NCI-H524 treated with DMSO at 0.1 percent for 48 hours (cell line): Measurements from ENCODE around the gene ZNF516.

Source experiments
- DNase-seq: peaks from one replicate; lab custom pipeline; 2025; lab: John Stamatoyannopoulos, UW

The ZNF516 gene

DNA sequence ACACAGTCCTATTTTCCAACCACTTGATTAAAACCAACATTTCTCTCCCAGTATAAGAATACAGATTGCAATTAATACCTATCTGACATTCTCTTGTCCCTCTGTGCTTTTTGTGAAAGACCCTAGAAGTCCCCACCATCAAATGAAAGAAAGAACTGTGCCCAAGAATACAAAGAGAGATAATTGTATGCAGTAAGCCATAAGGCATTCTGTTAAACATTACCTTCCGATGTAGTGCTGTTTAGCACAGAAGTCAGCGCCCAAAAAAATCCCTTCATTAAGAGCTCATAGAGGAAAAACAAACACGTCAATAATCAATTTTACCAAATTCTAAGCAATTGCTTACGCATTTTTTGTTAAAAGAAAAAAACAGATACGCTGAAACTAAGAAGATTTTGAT, 41.1 kb downstream of the ZNF516 start:
- no peak for DNase-seq

DNA sequence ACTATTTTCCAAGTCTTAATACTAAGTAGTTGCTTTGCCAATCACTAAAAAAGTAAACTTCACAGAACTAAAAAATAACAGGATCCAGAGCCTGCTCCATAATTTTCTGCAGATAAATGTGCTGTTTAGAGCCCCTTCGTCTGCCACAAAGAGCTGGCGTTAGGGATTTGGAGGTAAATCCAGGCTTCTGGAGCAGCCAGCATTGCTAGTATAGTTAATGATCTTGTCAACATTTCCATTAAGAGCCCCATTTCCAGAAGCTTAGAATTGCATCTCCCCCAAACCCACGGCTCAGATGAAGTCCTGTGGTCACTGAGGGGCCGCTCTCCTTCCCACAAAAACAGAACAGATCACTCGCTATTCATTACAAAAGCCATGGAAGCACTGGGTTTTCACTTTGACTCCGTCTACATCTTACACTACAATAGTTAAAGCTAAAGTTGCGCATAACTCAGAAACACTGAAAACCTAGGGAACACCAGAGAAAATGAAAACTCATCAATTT, 41.9 kb downstream of the ZNF516 start:
- no peak for DNase-seq

DNA sequence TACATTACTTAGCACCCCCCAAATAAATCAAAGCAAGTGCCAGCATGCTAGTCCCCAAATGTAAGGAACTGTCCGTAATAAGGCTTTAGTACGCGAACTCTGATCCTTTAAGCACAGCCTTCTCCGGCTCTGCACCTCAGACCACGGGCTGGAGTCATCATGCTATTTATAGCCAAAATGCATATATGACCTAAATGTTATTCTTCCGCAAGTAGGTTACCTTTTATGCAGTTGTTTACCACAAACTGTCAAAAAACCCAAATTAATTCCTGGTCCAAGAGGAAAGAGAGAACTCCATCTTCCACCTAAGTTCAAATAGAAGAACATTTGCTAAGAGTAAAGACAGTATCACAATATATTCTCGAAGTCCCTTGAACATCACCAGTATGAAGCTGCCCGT, 42.7 kb downstream of the ZNF516 start:
- DNase-seq = no peak

DNA sequence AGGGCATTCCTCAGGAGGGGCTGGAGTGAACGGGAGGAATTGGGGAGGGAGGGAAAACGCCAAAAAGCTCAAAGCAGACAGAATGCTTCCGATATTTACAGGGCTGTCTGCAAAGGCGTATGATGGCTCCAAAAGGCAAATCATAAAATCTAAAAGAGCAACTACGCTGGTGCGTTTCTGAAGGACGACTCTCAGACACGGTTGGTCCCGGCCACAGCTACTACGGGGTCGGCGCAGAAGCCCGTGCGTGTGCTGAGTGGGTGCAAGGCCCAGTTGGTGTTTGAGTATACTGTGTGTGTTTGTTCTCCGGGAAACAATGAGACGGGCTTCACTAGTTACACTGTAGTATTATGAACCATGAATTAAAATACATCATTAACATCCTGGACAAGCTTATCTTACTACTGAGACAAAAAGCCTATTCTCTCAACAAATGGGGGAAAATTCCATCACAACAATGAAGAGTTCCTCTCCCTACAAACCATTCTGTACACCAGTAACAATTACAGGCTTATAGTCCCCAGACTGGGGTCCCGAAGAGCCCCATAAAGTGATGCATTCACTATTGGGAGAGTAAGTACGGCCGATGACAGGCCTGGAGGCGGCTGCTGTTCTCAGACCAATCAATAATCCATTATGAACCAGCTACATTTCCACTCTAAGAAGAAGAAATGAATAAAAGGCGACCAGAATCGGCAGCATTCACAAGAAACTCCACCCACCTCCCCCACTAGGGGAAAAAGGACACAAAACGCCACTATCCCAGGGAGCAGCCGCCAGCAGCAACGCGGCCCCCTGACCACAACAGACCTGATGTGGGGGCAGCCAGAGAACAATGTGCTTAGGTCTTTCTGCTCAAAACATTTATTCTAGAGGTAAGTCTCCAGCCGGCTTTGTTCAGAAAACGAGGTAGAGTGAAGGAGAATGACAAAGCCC, 43.4 kb downstream of the ZNF516 start:
- no peak for DNase-seq

DNA sequence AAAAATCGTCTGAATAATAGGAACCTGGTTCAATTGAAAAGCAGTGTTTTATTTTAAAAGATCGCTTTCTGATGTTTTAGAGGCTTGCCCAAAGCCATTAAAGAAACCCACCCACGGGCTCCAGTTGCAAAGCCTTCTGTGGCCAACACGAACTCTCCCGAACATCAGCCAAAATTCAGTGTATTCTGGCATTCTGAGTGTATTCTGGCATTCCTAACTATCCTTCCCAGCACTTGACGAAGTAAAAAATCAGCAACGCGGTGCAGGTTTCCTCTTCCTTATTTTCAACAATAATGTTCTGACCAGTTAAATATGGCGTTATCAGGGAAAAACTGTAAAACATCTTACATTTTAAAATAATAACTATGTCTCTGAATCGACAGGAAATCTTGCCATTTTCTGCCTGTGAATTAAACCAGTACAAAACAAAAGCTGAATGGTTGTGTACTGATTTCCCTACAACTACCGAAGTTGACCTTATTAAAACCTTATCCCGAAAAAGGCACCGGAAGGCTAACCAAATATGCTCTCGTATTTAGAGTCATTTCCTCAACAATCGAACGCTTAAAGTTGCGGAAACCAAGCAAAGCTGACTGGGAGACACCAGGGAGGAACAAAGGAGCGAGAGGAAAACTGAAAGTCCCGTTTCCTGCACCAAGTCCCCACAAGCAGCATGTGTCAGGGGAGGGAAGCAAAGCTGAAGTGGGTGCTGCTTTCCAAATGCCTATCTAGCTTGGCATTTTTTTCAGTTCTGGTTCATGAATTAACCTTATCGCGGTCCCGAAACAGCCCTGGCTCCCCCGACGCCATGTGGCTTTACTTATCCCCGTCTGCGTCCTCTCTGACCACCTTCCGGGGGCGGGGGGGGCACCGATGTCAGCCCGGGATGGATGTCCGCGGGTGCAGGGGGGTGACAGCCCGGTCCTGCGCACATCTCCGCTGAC, 44.3 kb downstream of the ZNF516 start:
- no peak for DNase-seq

DNA sequence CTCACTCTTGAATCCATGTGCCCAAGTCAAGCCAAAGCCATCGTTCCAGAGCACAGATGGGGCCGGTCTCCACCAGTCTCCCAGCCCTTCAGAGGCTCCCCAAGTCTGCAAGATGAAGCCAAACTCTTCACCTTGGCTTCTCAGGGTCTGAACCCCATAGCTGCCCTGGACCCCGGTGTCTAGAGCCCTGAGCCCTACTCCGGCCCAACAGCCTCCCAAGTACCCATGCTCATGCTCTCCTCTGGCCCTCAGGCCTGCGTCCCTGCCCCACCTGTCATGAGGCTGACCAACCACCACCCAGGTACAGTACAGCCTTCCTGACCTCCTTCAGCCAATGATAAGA, 46.0 kb downstream of the ZNF516 start:
- DNase-seq = no peak

DNA sequence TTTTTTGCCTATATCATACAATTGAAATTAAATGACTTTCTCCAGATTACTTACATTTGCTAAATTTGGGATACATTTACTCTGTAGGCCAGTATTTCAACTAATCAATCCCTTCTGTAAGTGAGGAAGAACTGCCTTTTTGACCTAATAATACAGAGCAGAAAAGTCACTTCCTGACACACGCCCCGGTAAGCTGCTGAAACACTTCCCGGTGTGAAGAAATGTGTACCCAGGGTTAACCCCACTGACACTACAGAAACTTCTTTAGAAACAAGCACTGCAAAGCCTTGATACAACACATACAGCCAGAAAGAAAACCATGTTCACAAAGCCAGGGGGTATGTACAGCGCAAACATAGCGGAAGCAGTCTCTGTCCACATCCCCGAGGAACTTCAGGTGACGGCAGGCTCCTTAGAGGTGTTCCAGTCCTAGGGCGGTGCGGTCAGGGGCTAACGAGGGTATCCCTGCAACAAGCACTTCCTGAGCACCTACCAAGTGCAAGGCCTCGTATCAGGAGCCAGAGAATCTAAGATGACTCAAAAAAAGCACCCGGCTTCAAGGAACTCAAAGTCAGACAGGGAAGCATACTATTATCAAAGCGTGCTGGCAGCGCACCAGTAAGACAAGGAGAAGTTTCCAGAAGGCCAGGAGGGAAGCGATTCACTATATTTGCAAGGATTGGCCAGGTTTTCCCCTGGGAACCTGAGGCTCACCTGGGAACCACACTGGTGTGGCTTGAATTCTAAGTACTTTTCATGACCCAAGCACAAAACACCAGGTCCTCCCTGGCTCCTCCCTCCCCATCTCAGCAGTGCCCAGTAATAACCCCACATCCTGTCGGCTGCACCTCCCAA, 46.6 kb downstream of the ZNF516 start:
- DNase-seq = no peak

DNA sequence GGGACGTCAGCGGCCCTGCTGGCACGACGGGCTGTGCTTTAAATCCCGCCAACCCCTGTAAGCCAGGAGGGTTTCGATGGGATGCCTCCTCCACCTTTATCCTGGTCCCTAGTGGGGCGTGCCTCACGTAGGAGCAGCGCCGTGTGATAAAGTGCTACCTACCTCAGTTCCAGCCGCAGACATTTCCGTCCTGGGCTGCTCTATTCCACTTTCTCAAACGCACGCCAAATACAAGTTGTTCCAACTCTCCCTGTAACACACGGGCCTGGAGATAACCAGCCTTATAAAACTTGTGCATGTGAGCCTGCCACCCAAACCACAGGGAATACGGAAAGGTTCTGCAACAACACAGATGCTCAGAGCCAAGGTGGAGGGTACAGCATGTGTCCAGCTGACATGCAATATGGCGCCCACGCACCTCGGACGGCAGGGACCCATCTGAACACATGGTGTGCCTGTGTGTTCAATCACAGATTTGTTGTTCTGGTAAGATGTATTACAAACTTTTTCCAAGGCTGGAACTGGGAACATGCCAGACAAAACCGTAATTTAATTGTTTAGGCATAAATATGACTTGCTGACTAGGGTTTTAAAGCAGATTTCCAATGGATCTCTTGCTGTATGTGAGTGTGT, 47.7 kb downstream of the ZNF516 start:
- DNase-seq = no peak

DNA sequence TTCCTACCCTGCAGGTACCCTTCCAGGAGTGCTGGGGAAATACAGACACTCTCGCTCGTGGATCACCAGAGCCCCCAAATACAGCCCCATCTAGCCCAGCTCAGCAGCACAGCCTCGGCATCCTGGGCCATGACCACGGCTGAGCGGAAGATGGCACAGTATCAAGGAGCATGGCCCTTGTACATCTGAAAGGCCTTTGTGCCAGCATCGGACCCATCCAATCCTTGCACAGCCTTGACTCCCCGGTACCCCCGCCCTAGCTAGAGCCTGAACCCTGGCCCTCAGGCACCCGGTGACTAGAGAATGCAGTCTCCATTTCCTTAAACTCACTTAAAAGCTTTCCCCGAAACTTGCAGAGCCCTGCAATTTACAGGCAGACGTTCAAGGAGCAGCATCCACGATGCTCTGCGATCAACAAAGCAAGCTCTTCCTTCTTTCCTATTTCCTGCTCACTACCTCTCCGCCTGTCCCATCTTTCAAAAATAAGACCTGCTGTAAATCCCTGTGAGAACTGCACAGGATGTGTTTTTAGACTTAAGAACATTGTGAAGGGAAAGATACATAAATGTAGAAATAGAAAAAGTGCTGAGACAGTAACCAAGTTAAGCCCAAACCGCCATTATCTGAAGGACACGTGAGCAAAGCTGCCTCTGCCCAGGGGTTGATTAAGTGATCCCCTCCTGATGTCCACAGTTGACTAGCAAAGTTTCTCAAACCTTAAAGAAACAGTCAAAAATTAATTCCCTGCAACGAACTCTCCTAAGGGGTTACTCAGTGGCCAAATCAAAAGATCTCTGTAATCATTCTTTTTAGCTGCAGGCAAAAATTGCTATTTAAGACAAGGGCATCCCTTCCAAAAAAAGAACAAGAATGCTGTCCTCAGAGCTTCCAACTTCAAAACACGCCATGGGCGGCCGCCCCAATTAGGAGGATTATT, 48.5 kb downstream of the ZNF516 start:
- DNase-seq = no peak

DNA sequence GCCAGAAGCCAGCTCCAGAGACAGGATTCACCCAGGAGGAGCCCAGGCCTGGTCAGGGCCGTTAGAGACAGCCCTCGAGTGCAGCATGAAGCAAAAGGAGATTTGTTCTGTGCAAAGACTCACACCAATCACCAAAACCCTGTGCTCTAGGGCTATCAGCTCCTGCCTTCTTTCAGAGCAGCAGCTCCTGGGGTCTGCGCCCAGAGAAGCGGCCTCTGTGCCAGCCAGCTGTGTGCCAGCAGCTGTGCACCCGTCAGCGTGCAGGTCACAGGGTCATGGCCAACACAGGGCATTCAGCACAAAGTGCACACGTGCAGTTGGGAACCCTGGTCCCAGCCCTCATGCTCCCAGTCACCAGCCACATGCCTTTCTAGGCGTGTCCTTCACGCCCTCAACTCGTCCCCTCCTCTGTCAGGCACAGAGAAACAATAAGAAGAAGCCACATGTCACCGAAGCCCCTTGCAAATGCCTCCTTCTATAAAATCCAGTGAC, 49.3 kb downstream of the ZNF516 start:
- no peak for DNase-seq

DNA sequence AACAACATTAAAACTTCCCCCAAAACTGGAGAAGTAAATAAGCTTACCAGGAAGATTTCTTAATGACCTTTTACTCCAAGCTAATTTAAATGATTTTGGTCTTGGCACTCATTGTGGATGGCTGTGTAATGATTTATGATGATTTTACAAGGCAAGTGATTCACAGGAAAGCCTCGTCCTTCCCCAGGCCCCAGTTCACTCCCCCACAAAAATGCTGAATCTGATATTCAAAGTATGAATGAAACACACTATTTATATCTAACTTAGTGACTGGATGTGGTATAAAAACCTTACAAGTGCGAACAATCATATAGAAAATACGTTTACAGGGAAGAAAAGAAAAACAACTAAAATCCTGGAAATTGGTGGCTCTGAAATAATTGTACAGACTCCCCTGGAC, 49.8 kb downstream of the ZNF516 start:
- DNase-seq = no peak

DNA sequence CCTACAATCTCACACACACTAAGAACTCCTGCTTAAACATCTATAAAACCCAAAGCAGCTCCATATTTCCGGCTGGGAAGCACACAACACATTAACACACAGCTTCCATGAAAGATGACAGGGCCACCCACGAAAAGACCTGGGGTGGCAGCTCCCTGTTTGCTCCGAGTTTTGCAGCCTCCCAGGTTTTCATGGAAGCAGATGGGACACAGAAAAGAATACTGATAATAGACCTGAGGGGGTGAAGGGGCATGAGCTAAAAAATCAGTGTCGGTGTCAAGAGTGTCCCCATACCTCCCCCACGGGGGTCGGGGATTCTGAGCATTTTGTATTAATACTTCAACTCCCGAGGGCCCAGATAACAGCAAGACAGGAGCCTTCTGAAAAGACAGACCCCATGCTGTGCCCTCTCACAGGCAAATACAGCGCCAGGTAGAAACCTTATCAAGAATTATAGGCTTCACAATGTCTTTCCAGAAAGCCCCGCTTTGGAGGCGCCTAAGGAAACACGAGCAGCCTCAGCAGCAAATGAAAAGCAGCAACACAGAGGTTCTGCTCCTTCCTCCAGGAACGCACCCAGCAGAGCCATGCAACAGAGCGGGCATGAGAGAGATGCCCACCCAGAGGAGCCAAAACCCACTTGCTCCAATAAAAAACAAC, 50.5 kb downstream of the ZNF516 start:
- DNase-seq = no peak

DNA sequence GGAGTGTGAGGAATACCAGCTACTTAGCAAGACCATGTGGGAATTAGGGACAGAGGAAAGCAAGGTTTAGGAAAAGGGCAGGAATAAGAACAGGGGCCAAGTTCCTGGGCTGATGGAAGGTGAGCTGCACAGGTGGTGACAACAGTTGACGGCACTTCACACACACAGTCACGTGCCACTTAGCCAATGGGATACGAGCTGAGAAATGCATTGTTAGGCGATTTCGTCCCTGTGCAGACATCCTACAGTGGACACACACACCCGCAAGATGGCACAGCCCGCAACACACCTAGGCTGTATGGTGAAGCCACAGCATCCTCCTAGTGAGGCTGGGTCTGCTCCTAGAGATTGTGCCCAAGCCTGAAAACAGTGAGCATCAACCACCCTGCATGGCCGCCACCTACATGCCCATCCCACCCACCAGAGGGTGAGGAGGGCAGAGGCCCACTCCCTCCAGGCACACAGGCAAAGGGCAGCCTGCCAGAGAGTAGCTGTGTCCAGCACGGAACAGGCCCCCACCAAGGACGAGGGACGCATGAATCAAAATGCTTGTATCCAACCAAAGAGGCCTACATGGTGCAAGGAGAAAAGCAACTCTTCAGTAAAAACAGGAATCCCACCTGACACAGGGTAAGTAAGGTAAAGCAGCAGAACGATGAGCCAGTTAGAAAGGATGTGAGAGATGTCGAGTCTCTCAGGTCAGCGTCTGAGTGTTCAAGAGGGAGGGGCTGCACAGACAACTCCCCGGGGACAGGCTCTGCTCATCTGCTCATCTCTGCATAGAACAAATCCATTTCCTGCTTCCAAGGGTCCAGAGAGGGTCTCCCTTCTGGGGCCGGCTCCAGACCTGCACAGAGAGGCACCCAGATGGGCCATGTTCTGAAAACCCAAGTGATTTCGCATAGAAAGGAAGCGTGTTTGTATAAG, 51.3 kb downstream of the ZNF516 start:
- no peak for DNase-seq

DNA sequence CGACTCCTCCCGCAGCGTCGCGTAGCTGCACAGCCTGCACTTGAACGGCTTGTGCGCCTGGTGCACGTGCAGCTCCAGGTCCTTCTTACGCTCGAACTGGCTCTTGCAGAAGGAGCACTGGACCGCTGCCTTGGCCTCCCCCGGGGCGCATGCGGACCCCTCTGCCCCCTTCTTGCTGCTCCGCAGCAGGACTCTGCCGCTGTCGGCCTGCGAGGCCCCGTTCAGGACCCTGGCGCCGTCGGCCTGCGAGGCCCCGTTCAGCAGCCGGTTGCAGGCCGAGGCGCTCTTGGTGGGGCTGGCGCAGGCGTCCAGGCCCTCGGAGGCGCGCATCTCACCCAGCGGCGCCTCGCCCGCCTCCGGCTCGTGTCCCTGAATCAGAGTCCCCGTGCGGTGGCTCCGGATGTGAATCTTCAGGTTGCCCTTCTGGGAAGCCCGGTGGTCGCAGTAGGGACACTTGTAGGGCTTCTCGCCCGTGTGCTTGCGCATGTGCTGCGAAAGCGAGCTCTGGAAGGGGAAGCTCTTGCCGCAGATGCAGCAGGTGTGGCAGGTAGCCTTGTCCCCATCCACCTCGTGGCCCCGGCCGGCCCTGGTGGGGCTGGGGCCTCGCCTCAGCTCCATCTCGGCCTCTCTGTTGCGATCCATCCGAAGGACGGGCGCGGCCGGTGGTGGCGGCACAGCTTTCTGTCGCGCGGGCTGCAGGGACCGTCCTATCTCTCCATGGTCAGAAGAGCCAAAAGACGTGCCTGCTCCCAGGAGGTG, 52.5 kb downstream of the ZNF516 start:
- DNase-seq = no peak

DNA sequence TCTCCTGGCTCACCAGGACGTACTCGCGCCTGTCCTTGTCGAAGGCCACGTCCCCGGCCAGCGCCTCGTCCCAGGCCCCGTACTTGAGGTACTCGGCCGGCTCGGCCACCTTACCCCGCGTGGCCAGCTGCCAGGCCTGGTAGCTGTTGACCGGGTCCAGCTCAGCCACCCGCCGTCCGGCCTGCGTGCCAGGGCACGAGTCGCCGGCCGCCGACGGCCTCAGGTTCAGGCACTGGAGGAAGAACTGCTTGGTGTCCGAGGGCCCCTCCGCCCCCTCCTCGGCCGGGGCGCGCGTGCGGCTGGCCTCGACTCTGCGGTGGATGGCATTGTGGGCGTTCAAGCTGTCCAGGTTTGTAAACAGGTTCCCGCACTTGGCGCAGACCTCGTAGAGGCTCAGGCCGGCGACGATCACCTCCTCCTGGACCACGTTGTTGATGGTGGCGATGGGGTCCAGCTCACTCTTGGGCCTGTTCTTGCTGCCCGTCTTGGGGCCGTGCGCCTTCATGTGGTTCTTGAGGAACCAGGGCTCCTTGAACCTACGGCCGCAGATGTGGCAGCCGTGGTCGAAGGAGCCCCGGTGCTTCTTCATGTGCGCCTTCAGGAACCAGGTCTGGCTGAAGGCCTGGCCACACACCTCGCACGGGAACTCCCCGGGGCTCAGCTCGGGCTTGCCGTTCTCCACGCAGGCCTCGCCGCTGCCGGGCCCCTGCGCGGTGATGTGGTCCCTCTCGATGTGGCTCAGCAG, 53.2 kb downstream of the ZNF516 start:
- no peak for DNase-seq

DNA sequence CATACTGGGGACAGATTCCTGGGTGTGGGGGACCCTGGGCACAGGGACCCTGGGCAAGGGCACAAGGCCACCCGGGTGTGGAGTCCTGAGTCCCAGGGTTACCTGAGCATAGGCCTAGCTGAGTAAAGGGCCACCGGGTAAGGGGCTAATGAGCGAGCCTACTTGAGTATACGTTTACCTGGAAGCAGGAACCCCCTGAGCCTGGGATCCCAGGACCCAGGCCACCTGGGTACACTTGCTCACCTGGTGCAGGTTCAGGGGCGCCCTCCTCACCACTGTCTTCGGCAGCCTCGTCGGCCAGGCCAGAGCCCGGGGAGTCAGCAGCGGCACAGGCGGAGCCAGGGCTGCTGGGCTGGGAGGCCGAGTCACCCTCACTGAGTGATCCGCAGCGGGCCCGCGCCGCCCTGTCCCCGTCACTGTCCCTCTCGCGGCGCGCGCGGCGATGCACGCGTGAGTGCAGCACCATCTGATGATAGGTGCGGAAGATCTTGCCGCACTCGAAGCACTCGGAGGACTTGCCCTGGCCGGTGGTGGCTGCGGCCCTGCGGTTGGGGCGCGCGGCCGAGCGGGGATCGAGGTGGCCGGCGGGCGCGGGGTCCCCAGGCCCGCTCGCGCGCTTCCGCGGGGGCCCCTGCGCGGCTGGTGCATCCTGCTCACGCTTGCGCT, 53.9 kb downstream of the ZNF516 start:
- no peak for DNase-seq
